ENCODE data around the gene KCNK1. TPM values are rescaled to one million over a fixed set of nuclear protein-coding genes. Genes with fewer than 3 reads are reported as not detected.

KCNK1 gene
- polyA plus RNA-seq, 1 donor (not counting 4 experiments of a cell fraction or from before 2014, with no cell fraction given): 17.5 TPM

- H3K4me2 ChIP-seq (ENCODE audit: control insufficient read depth, extremely low read depth, insufficient read depth, low read depth, low read length): no peak overlapping the region
- no peak overlapping the region for H2AFZ ChIP-seq (ENCODE audit: control insufficient read depth, low read length)
- H3K27me3 ChIP-seq (ENCODE audit: control insufficient read depth, extremely low read depth, insufficient read depth, low read length): no peaks in the 10 kb centered on the region
- no peaks in the 10 kb centered on the region for H3K9me1 ChIP-seq (ENCODE audit: control insufficient read depth, extremely low read depth, insufficient read depth, low read length)
- H3K79me2 ChIP-seq (ENCODE audit: control insufficient read depth, insufficient read depth, low read length): no peaks in the 10 kb centered on the region
- no peaks in the 10 kb centered on the region for H3K9me3 ChIP-seq (ENCODE audit: control insufficient read depth, low read depth, low read length)
- peaks cover 3 to 7% of the 10 kb centered on the region in 2 experiments for H3K36me3 ChIP-seq (ENCODE audit: control insufficient read depth in 2 of 2, extremely low read depth in 1 of 2, insufficient read depth in 2 of 2, low read length in 2 of 2)
- DNase-seq (ENCODE audit: low read depth, low spot score): no peak
- no peak for FAIRE-seq
- no peak overlapping the region for H3K27ac ChIP-seq (ENCODE audit: control insufficient read depth, insufficient read depth, low read length)
- no peak overlapping the region for H3K9ac ChIP-seq (ENCODE audit: control insufficient read depth, extremely low read depth, insufficient read depth, low read length)
- no peaks in the 10 kb centered on the region for H4K20me1 ChIP-seq (ENCODE audit: control insufficient read depth, extremely low read depth, insufficient read depth, low read length)
- H3K4me1 ChIP-seq (ENCODE audit: control insufficient read depth, extremely low read depth, insufficient read depth, low read length): no peaks in the 10 kb centered on the region
- H3K4me3 ChIP-seq (ENCODE audit: control insufficient read depth in 2 of 3, extremely low read depth in 1 of 3, insufficient read depth in 2 of 3, low read depth in 1 of 3, low read length in 3 of 3): no peak overlapping the region
- dilution Hi-C loops (cut with MboI; ENCODE audit: extremely low pct_ligation_motif_present, low sequenced_read_pairs): no loop called here
- TF ChIP-seq EZH2 (IDR thresholded peaks at IDR 0.05; ENCODE audit: low read length) (no peak), CTCF (optimal IDR thresholded peaks at IDR 0.05 in 1 of 3, IDR thresholded peaks at IDR 0.05 in 1 of 3, conservative IDR thresholded peaks at IDR 0.05 in 1 of 3; ENCODE audit: extremely low read depth in 1 of 3, insufficient read depth in 2 of 3, low read length in 3 of 3) (no peak)
Observed at GRCh38 chr1:233641029-233641428, 27.1 kb downstream of the KCNK1 start.

GRCh38 chr1:233647073-233647472 lies 33.2 kb downstream of the KCNK1 start:
- no peak for FAIRE-seq
- Histone ChIP-seq H2AFZ (ENCODE audit: control insufficient read depth, low read length) (no peak overlapping the region), H3K79me2 (ENCODE audit: control insufficient read depth, insufficient read depth, low read length) (no peaks in the 10 kb centered on the region)

More at GRCh38 chr1:233647073-233647472, 33.2 kb downstream of the KCNK1 start:
- no peaks in the 10 kb centered on the region for H3K4me1 ChIP-seq (ENCODE audit: control insufficient read depth, extremely low read depth, insufficient read depth, low read length)
- H3K36me3 ChIP-seq (ENCODE audit: control insufficient read depth in 2 of 2, extremely low read depth in 1 of 2, insufficient read depth in 2 of 2, low read length in 2 of 2): peaks cover under 1 to 1% of the 10 kb centered on the region in 2 experiments
- DNase-seq (ENCODE audit: low read depth, low spot score): no peak
- dilution Hi-C loops (cut with MboI; ENCODE audit: extremely low pct_ligation_motif_present, low sequenced_read_pairs): no loop called here
- no peak overlapping the region for H3K9ac ChIP-seq (ENCODE audit: control insufficient read depth, extremely low read depth, insufficient read depth, low read length)
- H3K27me3 ChIP-seq (ENCODE audit: control insufficient read depth, extremely low read depth, insufficient read depth, low read length): no peaks in the 10 kb centered on the region
- no peaks in the 10 kb centered on the region for H4K20me1 ChIP-seq (ENCODE audit: control insufficient read depth, extremely low read depth, insufficient read depth, low read length)
- H3K9me3 ChIP-seq (ENCODE audit: control insufficient read depth, low read depth, low read length): no peaks in the 10 kb centered on the region
- no peak overlapping the region for H3K27ac ChIP-seq (ENCODE audit: control insufficient read depth, insufficient read depth, low read length)
- no peak overlapping the region for H3K4me3 ChIP-seq (ENCODE audit: control insufficient read depth in 2 of 3, extremely low read depth in 1 of 3, insufficient read depth in 2 of 3, low read depth in 1 of 3, low read length in 3 of 3)
- H3K4me2 ChIP-seq (ENCODE audit: control insufficient read depth, extremely low read depth, insufficient read depth, low read depth, low read length): no peak overlapping the region
- H3K9me1 ChIP-seq (ENCODE audit: control insufficient read depth, extremely low read depth, insufficient read depth, low read length): no peaks in the 10 kb centered on the region
- TF ChIP-seq CTCF (optimal IDR thresholded peaks at IDR 0.05 in 1 of 3, IDR thresholded peaks at IDR 0.05 in 1 of 3, conservative IDR thresholded peaks at IDR 0.05 in 1 of 3; ENCODE audit: extremely low read depth in 1 of 3, insufficient read depth in 2 of 3, low read length in 3 of 3): no peak
- TF ChIP-seq EZH2 (IDR thresholded peaks at IDR 0.05; ENCODE audit: low read length): no peak
